Esophagus squamous epithelium (tissue), 4 donors: ENCODE measurements around the gene TBC1D24.
"Not testable (repeated sequence)": the region's sequence is repeated elsewhere in the genome, so short reads cannot be mapped to it uniquely, and the experiment has no call there.

Experiments
- CTCF ChIP-seq, 6 experiments: fragments of 450-650 bp in 4 of 6; fragments of 200-600 bp in 2 of 6; sonication (generic) in 2 of 6; IDR thresholded peaks; one replicate each; pipeline ENCODE4 v1.5.1; 2016 to 2019; ENCODE audit warnings: antibody characterized with exemption in 6 of 6, mild to moderate bottlenecking in 4 of 6, moderate library complexity in 4 of 6
- POLR2A ChIP-seq, 4 donors: fragments of 450-650 bp; IDR thresholded peaks; one replicate each; pipeline ENCODE4 v1.6.1; 2017; ENCODE audit warnings: antibody characterized with exemption in 4 of 4, mild to moderate bottlenecking in 4 of 4, moderate library complexity in 3 of 4

- TF ChIP-seq CTCF, POLR2A (IDR thresholded peaks at IDR 0.05): not testable (repeated sequence)
These were observed 75.5 kb downstream of the TBC1D24 start for GRCh38 chr16:2550283-2550878.
